ENCODE measurements around the gene CDH4.

The CDH4 gene

DNA sequence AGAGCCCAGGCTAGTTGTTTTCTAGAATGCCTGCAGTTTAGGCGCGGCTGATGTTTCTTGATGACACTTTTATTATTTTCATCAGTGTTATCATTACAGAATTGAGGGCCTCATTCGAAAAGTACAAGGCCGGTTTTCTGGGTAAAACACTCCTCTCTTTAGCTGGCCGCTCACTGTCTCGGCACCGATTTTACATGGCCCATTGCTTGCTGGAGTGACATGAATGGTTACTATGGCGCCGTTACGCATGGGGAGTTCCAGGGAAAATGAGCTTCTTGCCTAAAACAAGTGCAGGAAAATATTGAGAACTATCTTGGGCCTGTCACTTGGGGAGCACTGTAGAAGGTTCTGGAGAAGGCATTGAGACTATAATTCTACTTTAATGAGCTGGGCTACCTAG is 317.8 kb downstream of the CDH4 start:
- TF ChIP-seq, protein P1, sequence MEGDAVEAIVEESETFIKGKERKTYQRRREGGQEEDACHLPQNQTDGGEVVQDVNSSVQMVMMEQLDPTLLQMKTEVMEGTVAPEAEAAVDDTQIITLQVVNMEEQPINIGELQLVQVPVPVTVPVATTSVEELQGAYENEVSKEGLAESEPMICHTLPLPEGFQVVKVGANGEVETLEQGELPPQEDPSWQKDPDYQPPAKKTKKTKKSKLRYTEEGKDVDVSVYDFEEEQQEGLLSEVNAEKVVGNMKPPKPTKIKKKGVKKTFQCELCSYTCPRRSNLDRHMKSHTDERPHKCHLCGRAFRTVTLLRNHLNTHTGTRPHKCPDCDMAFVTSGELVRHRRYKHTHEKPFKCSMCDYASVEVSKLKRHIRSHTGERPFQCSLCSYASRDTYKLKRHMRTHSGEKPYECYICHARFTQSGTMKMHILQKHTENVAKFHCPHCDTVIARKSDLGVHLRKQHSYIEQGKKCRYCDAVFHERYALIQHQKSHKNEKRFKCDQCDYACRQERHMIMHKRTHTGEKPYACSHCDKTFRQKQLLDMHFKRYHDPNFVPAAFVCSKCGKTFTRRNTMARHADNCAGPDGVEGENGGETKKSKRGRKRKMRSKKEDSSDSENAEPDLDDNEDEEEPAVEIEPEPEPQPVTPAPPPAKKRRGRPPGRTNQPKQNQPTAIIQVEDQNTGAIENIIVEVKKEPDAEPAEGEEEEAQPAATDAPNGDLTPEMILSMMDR (conservative IDR thresholded peaks at IDR 0.05), result no peak
- TF ChIP-seq ZFX (IDR thresholded peaks at IDR 0.05), result no peak
- H3K27ac ChIP-seq, result no peak overlapping the region

DNA sequence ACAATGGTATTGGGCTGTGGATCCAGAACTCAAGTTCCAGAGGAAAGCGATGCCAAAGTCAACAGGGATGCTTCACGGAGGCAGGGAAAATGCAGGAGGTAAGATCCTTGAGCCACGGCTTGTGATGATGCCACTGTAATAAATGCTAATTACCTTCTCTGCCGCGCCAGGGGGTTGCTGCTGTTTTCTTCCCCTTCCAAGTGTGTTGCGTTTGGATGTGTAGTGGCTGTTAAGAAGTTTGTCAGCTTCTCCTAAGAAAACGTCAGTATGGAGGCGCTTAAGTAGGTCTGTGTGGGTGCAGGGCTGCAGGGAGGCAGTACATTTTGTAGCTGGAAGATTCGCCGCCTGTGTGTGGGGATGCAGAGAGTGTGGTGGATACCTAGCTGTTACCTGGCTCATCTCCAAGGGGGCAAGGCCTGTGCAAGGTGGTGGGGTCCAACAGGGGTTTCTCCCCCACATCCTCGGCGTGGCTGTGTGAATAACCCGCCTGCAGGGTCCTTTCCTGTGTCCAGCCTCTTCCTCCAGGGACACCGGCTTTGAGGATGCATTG is 318.7 kb downstream of the CDH4 start:
- TF ChIP-seq ZFX (IDR thresholded peaks at IDR 0.05), result no peak
- TF ChIP-seq, protein P1 (conservative IDR thresholded peaks at IDR 0.05), result no peak
- H3K27ac ChIP-seq, result no peak overlapping the region

DNA sequence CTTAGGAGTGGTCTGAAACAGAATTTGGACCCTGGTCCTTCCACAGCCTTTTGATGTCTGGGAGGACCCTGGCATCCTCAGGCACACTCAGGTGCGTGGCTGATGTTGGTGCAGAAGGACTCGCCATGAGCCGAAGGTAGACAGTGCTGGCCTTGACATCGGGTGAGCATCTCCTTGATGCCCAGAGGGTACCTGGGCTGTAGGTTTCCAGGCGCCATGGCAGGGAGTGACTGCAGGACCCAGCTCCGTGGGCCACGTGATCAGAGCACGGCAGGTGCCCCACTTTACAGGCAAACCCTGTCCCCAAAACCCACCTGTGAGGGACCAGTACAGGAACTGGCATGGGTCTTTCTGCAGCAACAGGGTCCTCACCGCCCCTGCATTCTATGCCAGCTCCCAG is 319.2 kb downstream of the CDH4 start:
- TF ChIP-seq, protein P1 (conservative IDR thresholded peaks at IDR 0.05), result no peak
- no peak for TF ChIP-seq ZFX (IDR thresholded peaks at IDR 0.05)
- no peak overlapping the region for H3K27ac ChIP-seq

DNA sequence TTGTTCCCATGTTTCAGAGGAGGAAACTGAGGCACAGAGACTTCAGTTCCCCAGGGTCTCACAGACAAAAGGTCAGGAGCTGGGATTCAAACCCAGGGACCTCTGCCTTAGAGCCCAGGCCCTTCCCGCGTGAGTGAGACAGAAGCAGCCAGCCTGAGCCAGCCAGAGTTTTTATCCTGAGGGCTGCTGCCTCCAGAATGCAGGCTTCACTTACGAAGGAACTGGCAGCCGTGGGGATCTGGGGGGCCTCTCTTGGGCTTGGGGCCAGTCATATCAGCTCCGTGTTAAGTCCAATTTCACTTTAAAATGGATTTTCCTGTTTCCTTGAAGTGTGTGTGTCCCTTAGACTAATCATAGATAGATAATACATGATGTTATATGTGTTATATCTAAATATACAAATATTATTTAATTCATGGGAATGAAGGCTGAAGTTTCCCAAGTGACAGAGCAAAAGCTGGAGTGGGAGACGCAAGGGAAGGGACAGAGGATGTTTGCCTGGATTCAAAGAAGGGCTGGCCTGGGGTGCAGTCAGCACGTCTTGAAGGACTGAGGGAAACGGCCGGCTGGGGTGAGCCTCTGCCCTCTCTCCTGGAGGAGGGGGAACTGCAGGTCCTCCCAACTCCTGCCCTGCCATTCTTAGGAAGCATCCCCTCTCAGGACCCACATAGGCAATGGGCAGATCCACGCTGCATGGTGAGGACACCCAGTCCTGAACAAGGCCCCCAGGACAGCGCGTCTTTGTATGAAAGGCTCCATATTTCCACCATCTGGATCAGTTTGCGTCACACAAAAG is 320.1 kb downstream of the CDH4 start:
- no peak for TF ChIP-seq ZFX (IDR thresholded peaks at IDR 0.05)
- TF ChIP-seq, protein P1 (conservative IDR thresholded peaks at IDR 0.05), result no peak
- H3K27ac ChIP-seq, result no peak overlapping the region

DNA sequence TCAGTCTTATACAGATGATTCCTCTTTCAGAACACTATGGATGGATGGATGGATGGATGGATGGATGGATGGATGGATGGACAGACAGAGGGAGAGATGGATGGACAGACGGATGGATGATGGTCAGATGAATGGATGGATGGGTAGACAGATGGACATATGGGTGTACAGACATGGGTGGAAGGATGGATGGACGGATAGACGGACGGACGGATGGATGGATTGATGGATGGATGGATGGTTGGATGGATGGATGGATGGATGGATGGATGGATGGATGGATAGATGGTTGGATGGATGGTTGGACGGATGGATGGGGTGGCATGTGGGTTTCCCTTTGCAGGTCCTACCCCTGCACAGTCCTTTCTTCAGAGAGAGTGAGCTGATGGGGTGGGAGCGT is 320.7 kb downstream of the CDH4 start:
- no peak for TF ChIP-seq ZFX (IDR thresholded peaks at IDR 0.05)
- TF ChIP-seq, protein P1 (conservative IDR thresholded peaks at IDR 0.05), result no peak
- H3K27ac ChIP-seq, result no peak overlapping the region

DNA sequence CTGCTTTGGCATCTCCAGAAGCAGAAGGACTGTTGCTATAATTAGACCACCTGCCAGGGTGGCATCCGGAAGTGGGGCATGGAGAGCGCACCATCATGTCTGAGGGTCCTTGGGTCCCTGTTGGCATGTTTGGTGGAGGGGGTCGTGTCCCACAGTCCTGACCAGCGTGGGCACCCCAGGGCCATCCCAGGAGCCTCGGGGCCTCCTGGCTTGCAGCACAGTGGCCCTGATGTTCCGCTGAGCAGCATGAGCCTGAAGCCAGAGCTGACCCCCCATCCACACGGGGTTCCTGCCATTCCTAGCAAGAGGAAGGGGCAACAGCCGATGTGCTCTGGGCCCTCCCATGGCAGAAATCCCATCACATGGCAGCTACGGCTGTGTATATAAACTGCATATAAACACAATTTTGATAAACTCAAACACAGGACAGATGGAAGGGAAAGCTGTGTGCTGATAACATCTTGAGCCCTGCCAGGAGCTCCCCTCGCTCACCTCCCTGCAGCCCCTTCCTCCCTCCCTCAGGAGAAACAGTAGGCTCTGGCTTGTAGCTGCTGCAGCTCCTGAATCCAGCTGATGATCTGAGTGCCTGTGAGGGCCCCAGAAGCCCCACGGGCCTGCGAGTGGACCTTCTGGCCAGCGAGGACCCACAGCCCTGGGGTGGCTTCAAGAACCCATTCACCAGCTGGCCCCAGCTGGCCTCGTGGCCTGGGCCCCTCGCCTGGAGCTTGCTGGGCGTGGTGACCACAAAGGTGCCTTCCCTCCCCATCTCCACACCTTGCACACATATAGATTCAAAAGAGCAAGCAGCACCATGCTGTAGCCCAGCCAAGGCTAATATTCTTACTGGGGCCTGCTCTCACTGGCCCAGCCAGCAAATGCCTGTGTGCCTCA is 321.6 kb downstream of the CDH4 start:
- TF ChIP-seq, protein P1 (conservative IDR thresholded peaks at IDR 0.05), result no peak
- TF ChIP-seq ZFX (IDR thresholded peaks at IDR 0.05), result no peak

More for the DNA sequence above, 321.6 kb downstream of the CDH4 start:
- no peak overlapping the region for H3K27ac ChIP-seq

Data from C4-2B (cell line).